Measurements from ENCODE around the gene ANKS3.
"Not testable (repeated sequence)": the region's sequence is repeated elsewhere in the genome, so short reads cannot be mapped to it uniquely, and the experiment has no call there.

ANKS3 gene

GRCh38 chr16:4755687-4756086, 21.6 kb upstream of the ANKS3 start:
- no peak for DNase-seq (ENCODE audit: low read depth in 2 of 2)

- no peak for DNase-seq (ENCODE audit: low read depth in 2 of 2)
Observed at GRCh38 chr16:4754865-4755264, 20.8 kb upstream of the ANKS3 start.

- no peak for DNase-seq (ENCODE audit: low read depth in 2 of 2)
Observed at GRCh38 chr16:4753227-4753626, 19.2 kb upstream of the ANKS3 start.

- DNase-seq (ENCODE audit: low read depth in 2 of 2) = no peak
Observed at GRCh38 chr16:4752351-4753100, 18.5 kb upstream of the ANKS3 start.

GRCh38 chr16:4750896-4751295, 16.8 kb upstream of the ANKS3 start:
- no peak for DNase-seq (ENCODE audit: low read depth in 2 of 2)

GRCh38 chr16:4749700-4750257, 15.7 kb upstream of the ANKS3 start:
- DNase-seq (ENCODE audit: low read depth in 2 of 2) = no peak

- no peak for DNase-seq (ENCODE audit: low read depth in 2 of 2)
Observed at GRCh38 chr16:4748682-4749411, 14.8 kb upstream of the ANKS3 start.

- DNase-seq (ENCODE audit: low read depth in 2 of 2) = no peak
Observed at GRCh38 chr16:4747906-4748681, 14.0 kb upstream of the ANKS3 start.

GRCh38 chr16:4746991-4747574, 13.0 kb upstream of the ANKS3 start:
- DNase-seq (ENCODE audit: low read depth in 2 of 2) = no peak

GRCh38 chr16:4746215-4746614, 12.1 kb upstream of the ANKS3 start:
- no peak for DNase-seq (ENCODE audit: low read depth in 2 of 2)

- DNase-seq (ENCODE audit: low read depth in 2 of 2) = no peak
Observed at GRCh38 chr16:4745274-4745569, 11.2 kb upstream of the ANKS3 start.

- DNase-seq (ENCODE audit: low read depth in 2 of 2) = no peak
Observed at GRCh38 chr16:4744555-4745273, 10.6 kb upstream of the ANKS3 start.

GRCh38 chr16:4743226-4743878, 9.3 kb upstream of the ANKS3 start:
- DNase-seq (ENCODE audit: low read depth in 2 of 2) = no peak

- DNase-seq (ENCODE audit: low read depth in 2 of 2) = not testable (repeated sequence)
Observed at GRCh38 chr16:4738370-4738769, 4.3 kb upstream of the ANKS3 start.

- no peak for DNase-seq (ENCODE audit: low read depth in 2 of 2)
Observed at GRCh38 chr16:4737545-4737944, 3.5 kb upstream of the ANKS3 start.

- DNase-seq (ENCODE audit: low read depth in 2 of 2) = no peak
Observed at GRCh38 chr16:4736546-4736945, 2.5 kb upstream of the ANKS3 start.

GRCh38 chr16:4734730-4735535, 862 bp upstream of the ANKS3 start:
- peak; percentile 89 to 90 for DNase-seq (ENCODE audit: low read depth in 2 of 2)

- DNase-seq (ENCODE audit: low read depth in 2 of 2) = peak in 1 of 2 donors; percentile 15
Observed at GRCh38 chr16:4733747-4734062, 366 bp downstream of the ANKS3 start.

- no peak for DNase-seq (ENCODE audit: low read depth in 2 of 2)
Observed at GRCh38 chr16:4733211-4733742, 794 bp downstream of the ANKS3 start.

GRCh38 chr16:4729876-4730275, 4.2 kb downstream of the ANKS3 start:
- DNase-seq (ENCODE audit: low read depth in 2 of 2) = no peak
